HG03103 (cell line): ENCODE data around the gene SRSF3.
"Not testable (repeated sequence)": the region's sequence is repeated elsewhere in the genome, so short reads cannot be mapped to it uniquely, and the experiment has no call there.

Experiments used
- ATAC-seq: cut with Tn5 transposase; IDR thresholded peaks from one replicate; pipeline ENCODE4 v1.9.1; 2021; ENCODE audit warnings: low read depth; ENCODE audit not compliant: unreplicated experiment

SRSF3 gene

GRCh38 chr6:36572353-36573311 lies 21.5 kb upstream of the SRSF3 start:
- not testable (repeated sequence) for ATAC-seq

- no peak for ATAC-seq
Observed at GRCh38 chr6:36574679-36575078, 19.5 kb upstream of the SRSF3 start.

- no peak for ATAC-seq
Observed at GRCh38 chr6:36576578-36576977, 17.6 kb upstream of the SRSF3 start.

GRCh38 chr6:36577301-36577700 lies 16.9 kb upstream of the SRSF3 start:
- ATAC-seq = no peak

- ATAC-seq = no peak
Observed at GRCh38 chr6:36578030-36578429, 16.1 kb upstream of the SRSF3 start.

DNA sequence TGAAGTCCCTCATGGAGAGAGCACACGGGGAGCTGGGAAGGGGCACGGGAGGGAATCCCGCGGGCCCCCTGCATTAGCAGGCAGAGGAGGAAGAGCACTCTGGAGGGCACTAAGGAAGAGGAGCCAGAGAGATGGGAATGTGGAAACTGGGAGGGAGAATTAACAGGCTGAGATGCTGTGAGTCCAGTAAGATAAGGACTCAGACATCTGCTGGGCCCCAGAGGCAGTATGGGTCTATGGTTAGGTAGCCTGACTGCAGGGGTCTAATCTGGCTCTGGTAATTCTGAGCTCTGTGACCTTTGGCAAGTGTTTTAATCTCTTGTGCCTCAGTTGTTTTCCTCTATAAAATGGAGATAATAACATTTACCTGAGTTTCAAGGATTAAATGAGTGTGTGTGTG lies 15.7 kb upstream of the SRSF3 start:
- no peak for ATAC-seq

GRCh38 chr6:36580184-36580526 lies 14.0 kb upstream of the SRSF3 start:
- no peak for ATAC-seq

DNA sequence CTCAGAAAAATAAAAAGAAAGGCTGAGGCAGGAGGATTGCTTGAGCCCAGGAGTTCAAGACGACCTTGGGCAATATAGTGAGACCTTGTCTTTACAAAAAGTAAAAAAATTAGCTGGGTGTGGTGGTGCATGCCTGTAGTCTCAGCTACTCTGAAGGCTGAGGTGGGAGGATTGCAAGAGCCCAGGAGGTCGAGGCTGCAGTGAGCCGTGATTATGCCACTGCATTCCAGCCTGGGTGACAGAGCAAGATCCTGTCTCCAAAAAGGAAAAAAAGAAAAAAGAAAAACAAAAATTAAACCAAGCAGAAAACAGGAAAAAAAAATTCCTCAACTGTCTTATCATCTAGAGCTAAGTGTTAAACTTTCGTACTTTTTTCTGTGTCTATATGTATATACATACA lies 12.4 kb upstream of the SRSF3 start:
- no peak for ATAC-seq

- ATAC-seq = no peak
Observed at GRCh38 chr6:36586606-36587005, 7.6 kb upstream of the SRSF3 start.

- not testable (repeated sequence) for ATAC-seq
Observed at GRCh38 chr6:36589025-36589400, 5.1 kb upstream of the SRSF3 start.

DNA sequence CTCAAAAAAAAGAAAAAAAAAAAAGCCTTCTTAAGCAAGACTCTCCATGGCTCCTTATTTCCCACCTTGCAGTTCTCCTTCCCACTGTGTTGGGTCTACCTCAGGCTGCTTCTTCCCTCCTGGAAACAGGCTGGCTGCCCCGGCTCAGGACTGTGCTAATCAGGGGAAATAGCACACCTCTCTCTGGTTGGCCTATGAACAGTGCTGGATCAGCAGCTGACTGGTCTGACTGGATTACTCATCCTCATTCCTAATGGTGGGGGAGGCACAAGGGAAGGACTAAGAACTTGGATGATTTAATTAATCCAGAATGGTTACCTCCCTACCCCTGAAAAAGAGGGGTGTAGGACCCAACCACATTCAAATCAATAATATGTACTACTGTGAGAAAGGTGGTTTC lies 3.9 kb upstream of the SRSF3 start:
- no peak for ATAC-seq

- ATAC-seq = no peak
Observed at GRCh38 chr6:36592221-36592655, 1.9 kb upstream of the SRSF3 start.

- ATAC-seq = peak; percentile 12
Observed at GRCh38 chr6:36593569-36594028, 563 bp upstream of the SRSF3 start.

- ATAC-seq = no peak
Observed at GRCh38 chr6:36594816-36595643, 868 bp downstream of the SRSF3 start.

- ATAC-seq = no peak
Observed at GRCh38 chr6:36596356-36596755, 2.2 kb downstream of the SRSF3 start.

- ATAC-seq = no peak
Observed at GRCh38 chr6:36597775-36598174, 3.6 kb downstream of the SRSF3 start.

- ATAC-seq = no peak
Observed at GRCh38 chr6:36598326-36598725, 4.2 kb downstream of the SRSF3 start.

DNA sequence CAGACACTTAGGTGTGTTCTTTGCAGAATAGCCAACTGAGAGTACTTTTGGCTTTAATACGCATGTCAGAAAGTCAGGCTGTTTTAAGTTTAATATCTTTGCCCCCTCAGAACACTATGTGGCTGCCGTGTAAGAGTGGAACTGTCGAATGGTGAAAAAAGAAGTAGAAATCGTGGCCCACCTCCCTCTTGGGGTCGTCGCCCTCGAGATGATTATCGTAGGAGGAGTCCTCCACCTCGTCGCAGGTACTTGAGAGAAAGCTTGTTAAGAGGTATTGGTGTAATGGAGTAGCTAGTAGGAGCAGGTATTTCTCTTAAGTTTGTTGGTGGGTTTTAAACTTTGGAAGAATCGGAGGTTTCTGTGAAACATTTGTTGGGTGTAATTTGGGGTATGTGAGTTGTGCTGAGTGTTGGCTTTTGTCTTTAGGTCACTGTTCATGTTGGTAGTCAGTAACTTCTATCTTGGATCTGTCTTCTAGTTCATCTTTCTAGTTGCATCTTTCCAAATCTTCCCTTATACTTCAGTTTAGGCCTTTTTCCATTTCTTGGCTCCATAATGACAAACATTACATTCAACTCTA lies 4.7 kb downstream of the SRSF3 start:
- no peak for ATAC-seq

DNA sequence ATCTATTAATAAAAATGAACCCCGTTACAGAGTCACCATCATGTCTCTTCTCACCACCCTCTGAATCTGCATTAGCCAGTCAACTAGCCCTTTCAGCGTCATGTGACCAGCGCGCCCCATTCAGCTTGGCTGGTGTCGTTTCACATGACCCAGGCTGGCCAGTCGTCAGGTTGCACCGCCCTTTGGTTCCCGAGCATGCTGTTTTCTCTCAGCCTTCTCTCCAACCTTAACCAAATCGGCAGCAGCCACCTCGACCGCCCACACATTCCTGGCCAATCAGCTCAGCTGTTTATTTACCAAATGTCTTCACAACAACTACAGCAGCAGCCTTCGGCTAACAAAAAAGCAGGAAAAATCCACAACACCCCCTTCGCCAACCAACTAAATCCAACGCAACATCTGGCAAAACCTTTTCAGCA lies 5.6 kb downstream of the SRSF3 start:
- ATAC-seq = no peak

- ATAC-seq = no peak
Observed at GRCh38 chr6:36600564-36601146, 6.5 kb downstream of the SRSF3 start.

- ATAC-seq = not testable (repeated sequence)
Observed at GRCh38 chr6:36601818-36602217, 7.7 kb downstream of the SRSF3 start.
